Panc1 (cell line): ENCODE data around the gene DNAJC4.

Experiments
- SIN3A ChIP-seq: IDR thresholded peaks from 2 replicates; pipeline ENCODE4 v1.6.1; 2012; ENCODE audit warnings: low read depth, mild to moderate bottlenecking, low read length, moderate library complexity, borderline replicate concordance; ENCODE audit not compliant: insufficient read depth
- TF ChIP-seq, protein P1 (sequence below): fragments of 450-650 bp; IDR thresholded peaks from 2 replicates; pipeline ENCODE4 v1.5.1; 2017; ENCODE audit warnings: mild to moderate bottlenecking
- TF ChIP-seq, protein P2 (sequence below), 2 experiments: IDR thresholded peaks; 2 replicates each; pipeline ENCODE4 v1.6.1; 2011 to 2012; ENCODE audit warnings: low read depth in 2 of 2, control low read depth in 1 of 2, low read length in 1 of 2, mild to moderate bottlenecking in 1 of 2, moderate library complexity in 1 of 2; ENCODE audit not compliant: insufficient read depth in 1 of 2

DNA sequence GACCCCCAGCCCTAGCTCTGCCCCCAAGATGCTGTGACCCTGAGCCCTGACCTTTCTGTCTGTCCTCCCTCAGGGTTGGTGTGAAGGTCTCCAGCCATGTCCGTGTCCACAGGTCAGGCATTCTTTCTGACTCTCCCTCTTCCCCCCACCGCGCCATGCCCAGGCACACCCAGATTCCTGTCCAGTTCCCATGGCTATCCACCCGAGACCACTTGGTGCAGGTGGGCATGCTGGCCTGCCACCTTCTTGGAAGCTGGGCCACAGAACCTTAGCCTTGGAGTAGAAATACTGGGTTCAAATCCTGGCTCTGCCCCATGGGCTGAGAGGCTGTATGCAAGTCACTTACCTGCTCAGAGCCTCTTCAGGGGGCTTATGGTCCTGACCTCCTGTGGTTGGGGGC lies 18.7 kb downstream of the DNAJC4 start:
- TF ChIP-seq, protein P1, sequence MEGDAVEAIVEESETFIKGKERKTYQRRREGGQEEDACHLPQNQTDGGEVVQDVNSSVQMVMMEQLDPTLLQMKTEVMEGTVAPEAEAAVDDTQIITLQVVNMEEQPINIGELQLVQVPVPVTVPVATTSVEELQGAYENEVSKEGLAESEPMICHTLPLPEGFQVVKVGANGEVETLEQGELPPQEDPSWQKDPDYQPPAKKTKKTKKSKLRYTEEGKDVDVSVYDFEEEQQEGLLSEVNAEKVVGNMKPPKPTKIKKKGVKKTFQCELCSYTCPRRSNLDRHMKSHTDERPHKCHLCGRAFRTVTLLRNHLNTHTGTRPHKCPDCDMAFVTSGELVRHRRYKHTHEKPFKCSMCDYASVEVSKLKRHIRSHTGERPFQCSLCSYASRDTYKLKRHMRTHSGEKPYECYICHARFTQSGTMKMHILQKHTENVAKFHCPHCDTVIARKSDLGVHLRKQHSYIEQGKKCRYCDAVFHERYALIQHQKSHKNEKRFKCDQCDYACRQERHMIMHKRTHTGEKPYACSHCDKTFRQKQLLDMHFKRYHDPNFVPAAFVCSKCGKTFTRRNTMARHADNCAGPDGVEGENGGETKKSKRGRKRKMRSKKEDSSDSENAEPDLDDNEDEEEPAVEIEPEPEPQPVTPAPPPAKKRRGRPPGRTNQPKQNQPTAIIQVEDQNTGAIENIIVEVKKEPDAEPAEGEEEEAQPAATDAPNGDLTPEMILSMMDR: no peak
- TF ChIP-seq, protein P2, sequence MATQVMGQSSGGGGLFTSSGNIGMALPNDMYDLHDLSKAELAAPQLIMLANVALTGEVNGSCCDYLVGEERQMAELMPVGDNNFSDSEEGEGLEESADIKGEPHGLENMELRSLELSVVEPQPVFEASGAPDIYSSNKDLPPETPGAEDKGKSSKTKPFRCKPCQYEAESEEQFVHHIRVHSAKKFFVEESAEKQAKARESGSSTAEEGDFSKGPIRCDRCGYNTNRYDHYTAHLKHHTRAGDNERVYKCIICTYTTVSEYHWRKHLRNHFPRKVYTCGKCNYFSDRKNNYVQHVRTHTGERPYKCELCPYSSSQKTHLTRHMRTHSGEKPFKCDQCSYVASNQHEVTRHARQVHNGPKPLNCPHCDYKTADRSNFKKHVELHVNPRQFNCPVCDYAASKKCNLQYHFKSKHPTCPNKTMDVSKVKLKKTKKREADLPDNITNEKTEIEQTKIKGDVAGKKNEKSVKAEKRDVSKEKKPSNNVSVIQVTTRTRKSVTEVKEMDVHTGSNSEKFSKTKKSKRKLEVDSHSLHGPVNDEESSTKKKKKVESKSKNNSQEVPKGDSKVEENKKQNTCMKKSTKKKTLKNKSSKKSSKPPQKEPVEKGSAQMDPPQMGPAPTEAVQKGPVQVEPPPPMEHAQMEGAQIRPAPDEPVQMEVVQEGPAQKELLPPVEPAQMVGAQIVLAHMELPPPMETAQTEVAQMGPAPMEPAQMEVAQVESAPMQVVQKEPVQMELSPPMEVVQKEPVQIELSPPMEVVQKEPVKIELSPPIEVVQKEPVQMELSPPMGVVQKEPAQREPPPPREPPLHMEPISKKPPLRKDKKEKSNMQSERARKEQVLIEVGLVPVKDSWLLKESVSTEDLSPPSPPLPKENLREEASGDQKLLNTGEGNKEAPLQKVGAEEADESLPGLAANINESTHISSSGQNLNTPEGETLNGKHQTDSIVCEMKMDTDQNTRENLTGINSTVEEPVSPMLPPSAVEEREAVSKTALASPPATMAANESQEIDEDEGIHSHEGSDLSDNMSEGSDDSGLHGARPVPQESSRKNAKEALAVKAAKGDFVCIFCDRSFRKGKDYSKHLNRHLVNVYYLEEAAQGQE (IDR thresholded peaks at IDR 0.05; ENCODE audit: insufficient read depth in 1 of 2, low read depth in 2 of 2, low read length in 1 of 2): no peak
- TF ChIP-seq SIN3A: no peak
